ENCODE results near the gene RITA1. TPM values are rescaled to one million over a fixed set of nuclear protein-coding genes. Genes with fewer than 3 reads are reported as not detected.

Gene RITA1
- total RNA-seq, 1 donor, result 27.6 TPM

GRCh38 chr12:113169697-113170096 is 15.8 kb upstream of the RITA1 start:
- no peak for TF ChIP-seq CTCF (IDR thresholded peaks at IDR 0.05; ENCODE audit: insufficient read depth, low read depth, low read length)
- DNase-seq (ENCODE audit: low read depth), result no peak
- H3K4me3 ChIP-seq (ENCODE audit: low read depth, low read length), result no peak overlapping the region

GRCh38 chr12:113170457-113170856 is 15.1 kb upstream of the RITA1 start:
- TF ChIP-seq CTCF (IDR thresholded peaks at IDR 0.05; ENCODE audit: insufficient read depth, low read depth, low read length), result no peak
- no peak overlapping the region for H3K4me3 ChIP-seq (ENCODE audit: low read depth, low read length)
- DNase-seq (ENCODE audit: low read depth), result no peak

GRCh38 chr12:113170926-113171325 is 14.6 kb upstream of the RITA1 start:
- DNase-seq (ENCODE audit: low read depth), result no peak
- H3K4me3 ChIP-seq (ENCODE audit: low read depth, low read length), result no peak overlapping the region
- TF ChIP-seq CTCF (IDR thresholded peaks at IDR 0.05; ENCODE audit: insufficient read depth, low read depth, low read length), result no peak

GRCh38 chr12:113171543-113171942 is 14.0 kb upstream of the RITA1 start:
- H3K4me3 ChIP-seq (ENCODE audit: low read depth, low read length), result no peak overlapping the region
- no peak for TF ChIP-seq CTCF (IDR thresholded peaks at IDR 0.05; ENCODE audit: insufficient read depth, low read depth, low read length)
- no peak for DNase-seq (ENCODE audit: low read depth)

- no peak overlapping the region for H3K4me3 ChIP-seq (ENCODE audit: low read depth, low read length)
- no peak for DNase-seq (ENCODE audit: low read depth)
- TF ChIP-seq CTCF (IDR thresholded peaks at IDR 0.05; ENCODE audit: insufficient read depth, low read depth, low read length), result no peak
These were observed 13.3 kb upstream of the RITA1 start for GRCh38 chr12:113172185-113172584.

GRCh38 chr12:113173081-113173698 is 12.3 kb upstream of the RITA1 start:
- no peak for DNase-seq (ENCODE audit: low read depth)
- TF ChIP-seq CTCF (IDR thresholded peaks at IDR 0.05; ENCODE audit: insufficient read depth, low read depth, low read length), result no peak
- H3K4me3 ChIP-seq (ENCODE audit: low read depth, low read length), result no peak overlapping the region
